Heart right ventricle (tissue), 16 donors: ENCODE data around the gene TRIM62. TPM values are rescaled to one million over a fixed set of nuclear protein-coding genes. Genes with fewer than 3 reads are reported as not detected.
"Not testable (repeated sequence)": the region's sequence is repeated elsewhere in the genome, so short reads cannot be mapped to it uniquely, and the experiment has no call there.

Experiments used
- ATAC-seq, 8 donors: fragments of 200-7000 bp; cut with Tn5 transposase; one replicate each; pipeline ENCODE4 v1.9.1; 2020; ENCODE audit warnings: mild to moderate bottlenecking in 8 of 8, moderate library complexity in 8 of 8, moderate number of reproducible peaks in 1 of 8
- DNase-seq, 2 donors: peaks; one replicate each; pipeline ENCODE4 v3.0.0-alpha.2; 2020
- H3K27ac ChIP-seq, 10 donors: fragments of 200-600 bp; sonication (generic) in 2 of 10; one replicate each; pipeline versions ENCODE4 v1.5.0 to v1.8.0; 2020 to 2022; ENCODE audit warnings: mild to moderate bottlenecking in 3 of 10
- H3K27me3 ChIP-seq, 7 donors: fragments of 200-600 bp; one replicate each; pipeline ENCODE4 v1.8.0; 2021 to 2022; ENCODE audit warnings: mild to moderate bottlenecking in 2 of 7
- H3K36me3 ChIP-seq, 9 donors: fragments of 200-600 bp; sonication (generic) in 1 of 9; one replicate each; pipeline versions ENCODE4 v1.5.0 to v1.8.0; 2020 to 2022; ENCODE audit warnings: mild to moderate bottlenecking in 2 of 9
- H3K4me1 ChIP-seq, 9 donors: fragments of 200-600 bp; sonication (generic) in 1 of 9; one replicate each; pipeline versions ENCODE4 v1.5.0 to v1.8.0; 2020 to 2022; ENCODE audit warnings: mild to moderate bottlenecking in 4 of 9
- H3K4me3 ChIP-seq, 10 donors: fragments of 200-600 bp; sonication (generic) in 2 of 10; one replicate each; pipeline versions ENCODE4 v1.5.0 to v1.8.0; 2020 to 2022; ENCODE audit warnings: mild to moderate bottlenecking in 7 of 10, moderate library complexity in 2 of 10
- H3K9me3 ChIP-seq, 11 donors: fragments of 200-600 bp in 10 of 11; sonication (generic) in 2 of 11; one replicate each; pipeline versions ENCODE4 v1.5.0 to v1.8.0; 2013 to 2022; ENCODE audit warnings: mild to moderate bottlenecking in 2 of 11, control low read depth in 1 of 11, moderate library complexity in 1 of 11
- CTCF ChIP-seq, 9 donors: fragments of 200-600 bp; sonication (generic) in 2 of 9; IDR thresholded peaks; one replicate each; pipeline versions ENCODE4 v1.5.0 to v1.8.0; 2021 to 2022; ENCODE audit warnings: antibody characterized with exemption in 9 of 9, mild to moderate bottlenecking in 5 of 9, moderate library complexity in 1 of 9
- WGBS, 2 donors: extraction: QIAGEN DNeasy Blood & Tissue Kit; methylation state at CpG; one replicate each; pipeline ENCODE4 v1.1.7; 2013; ENCODE audit warnings: inconsistent platforms in 1 of 2; 5-methylcytosine and 5-hydroxymethylcytosine counted together
- intact Hi-C, 10 donors: fragments of 100-400 bp; cut with DNase I; formaldehyde crosslinking; loops; one replicate each; pipeline versions ENCODE4 v1.11.1 to v1.14.2; 2022
- polyA plus RNA-seq, 2 donors: library from polyadenylated mRNA; stranded (reverse); fragments of 200-250 nt; gene quantifications; one replicate each; pipeline ENCODE4 v1.2.3, GENCODE V29; 2013
- total RNA-seq, 10 donors: library from RNA; stranded (reverse); fragmentation: NEBNext Ultra II Directional in 3 of 10; extraction: Animal tissue kit (Norgen Biotek cat#: 25700) in 3 of 10; gene quantifications; one replicate each; pipeline versions ENCODE4 v1.2.1 to v1.2.4, GENCODE V29; 2021 to 2023
- donor health status: Arrhythmogenic right ventricular cardiomyopathy.
- donor health status: ischemic (EF 13 %, LVEDD 7.1; RV severe dilation, severe dysfunction).
- donor health status: healthy with polysubstance abuse.
- donor health status: DM: no; HTN: yes; CAD: no.
- donor health status: DM: no; HTN: no; CAD: no.
- donor health status: ischemic (EF 25% LVEDD 6.9; RV normal size, moderate dysfunction).
- donor health status: ischemic (EF 25% LVEDD 5.7; RV mildly dilated, moderate dysfunction).
- donor health status: healthy.
- donor health status: DM: yes; HTN: yes; CAD: no.
- donor health status: Ischemic cardiomyopathy.
- donor health status: ischemic (EF 35%, LVEDD 5.7; RV mildly dilated, moderate dysfunction).
- donor health status: nonischemic (EF 11% LVEDD 7.7; RV severe dilation, severe dysfunction).
- donor health status: DM: yes; HTN: yes; CAD: no.
- donor health status: PGD.
- donor health status: ischemic (EF 29% LVEDD 5.4; RV normal size, mild dysfunction).
- donor health status: nonischemic (EF 23%, LVEDD 6.1; RV moderate dilation, normal function).

Gene TRIM62
- total and polyA plus RNA-seq, 12 donors, result 2.0 to 3.7 (median 2.6) TPM

- TF ChIP-seq CTCF (IDR thresholded peaks at IDR 0.05), result peak in 6 of 9 donors; percentile 16 to 39 (median 28)
- WGBS, 2 donors, result 44 to 57% methylated on average over 3 of the region's 3 CpGs
- intact Hi-C loops, result no loop called here
- Histone ChIP-seq H3K4me1 (no peaks in the 10 kb centered on the region), H3K27me3 (no peaks in the 10 kb centered on the region), H3K27ac (no peak overlapping the region), H3K9me3 (peaks cover 0 to 9% (median 0%) of the 10 kb centered on the region in 11 donors), H3K4me3 (no peak overlapping the region), H3K36me3 (peaks cover 0 to 6% (median 0%) of the 10 kb centered on the region in 9 donors)
- DNase-seq, result no peak
- no peak for ATAC-seq
Measured at GRCh38 chr1:33111965-33112364, 69.9 kb downstream of the TRIM62 start.

- ATAC-seq (no peak), DNase-seq (no peak)
- H3K27me3 ChIP-seq, result no peaks in the 10 kb centered on the region
- no peaks in the 10 kb centered on the region for H3K4me1 ChIP-seq
- no peak overlapping the region for H3K27ac ChIP-seq
- intact Hi-C loops, result no loop called here
- H3K9me3 ChIP-seq, result peaks cover 0 to 9% (median 0%) of the 10 kb centered on the region in 11 donors
- no peak for TF ChIP-seq CTCF (IDR thresholded peaks at IDR 0.05)
- no peak overlapping the region for H3K4me3 ChIP-seq
- peaks cover 0 to 6% (median 0%) of the 10 kb centered on the region in 9 donors for H3K36me3 ChIP-seq
Measured at GRCh38 chr1:33110477-33110876, 71.4 kb downstream of the TRIM62 start.

GRCh38 chr1:33100119-33100415 lies 81.8 kb downstream of the TRIM62 start:
- H3K4me3 ChIP-seq, ATAC-seq, DNase-seq, H3K27me3 ChIP-seq, H3K9me3 ChIP-seq: not testable (repeated sequence)
- Histone ChIP-seq H3K27ac (peak overlapping the region in 4 of 10 donors; percentile 16 to 82 (median 50)), H3K36me3 (peaks cover 0 to 64% (median 0%) of the 10 kb centered on the region in 9 donors), H3K4me1 (peaks cover 0 to 36% (median 7%) of the 10 kb centered on the region in 9 donors)
- intact Hi-C loops, result loop anchor here in 1 of 10 donors (10.0 kb wide), 1 partner anchor 515 kb away; no protein-coding TSS in a partner anchor
- 93 to 98% methylated on average over 4 of the region's 4 CpGs for WGBS, 2 donors

- intact Hi-C loops, result loop anchor here in 6 of 10 donors (5.0 to 10.0 kb wide), 6 partner anchors 268 to 515 kb away; partner anchors contain the start of gene PHC2 (in 1 of the 6)
- peaks cover 0 to 38% (median 7%) of the 10 kb centered on the region in 9 donors for H3K4me1 ChIP-seq
- H3K36me3 ChIP-seq, result peaks cover 0 to 60% (median 0%) of the 10 kb centered on the region in 9 donors
- H3K9me3 ChIP-seq, result no peaks in the 10 kb centered on the region
- WGBS, 2 donors, result 78 to 84% methylated on average over 13 of the region's 13 CpGs
- peak in 1 of 2 donors; percentile 15 for DNase-seq
- H3K27me3 ChIP-seq, result no peaks in the 10 kb centered on the region
- peak in 1 of 9 donors; percentile 24 for TF ChIP-seq CTCF (IDR thresholded peaks at IDR 0.05)
- peak overlapping the region in 4 of 10 donors; percentile 22 to 82 (median 50) for H3K27ac ChIP-seq
- no peak overlapping the region for H3K4me3 ChIP-seq
- ATAC-seq, result peak; percentile 27 to 86 (median 48)
Measured at GRCh38 chr1:33099290-33100118, 82.3 kb downstream of the TRIM62 start.

GRCh38 chr1:33098371-33098770 lies 83.5 kb downstream of the TRIM62 start:
- Histone ChIP-seq H3K4me3 (no peak overlapping the region), H3K4me1 (peaks cover 0 to 38% (median 7%) of the 10 kb centered on the region in 9 donors), H3K27ac (peak overlapping the region in 5 of 10 donors; percentile 15 to 82 (median 37)), H3K27me3 (no peaks in the 10 kb centered on the region), H3K36me3 (peaks cover 0 to 51% (median 0%) of the 10 kb centered on the region in 9 donors), H3K9me3 (no peaks in the 10 kb centered on the region)
- no peak for TF ChIP-seq CTCF (IDR thresholded peaks at IDR 0.05)
- ATAC-seq (no peak), DNase-seq (no peak)
- intact Hi-C loops, result loop anchor here in 5 of 10 donors (5.0 to 10.0 kb wide), 6 partner anchors 269 to 516 kb away; partner anchors contain the start of gene PHC2 (in 1 of the 5)
